Activated CD8-positive, alpha-beta memory T cell treated with anti-CD3 and anti-CD28 coated beads for 24 hours (primary cell): ENCODE measurements around the gene SCG3.
A peak's percentile ranks its signal among the peaks of the same experiment; 100 is the strongest.

Experiments used
- DNase-seq: peaks from one replicate; pipeline ENCODE4 v3.0.0-alpha.2; 2020

Gene SCG3

DNA sequence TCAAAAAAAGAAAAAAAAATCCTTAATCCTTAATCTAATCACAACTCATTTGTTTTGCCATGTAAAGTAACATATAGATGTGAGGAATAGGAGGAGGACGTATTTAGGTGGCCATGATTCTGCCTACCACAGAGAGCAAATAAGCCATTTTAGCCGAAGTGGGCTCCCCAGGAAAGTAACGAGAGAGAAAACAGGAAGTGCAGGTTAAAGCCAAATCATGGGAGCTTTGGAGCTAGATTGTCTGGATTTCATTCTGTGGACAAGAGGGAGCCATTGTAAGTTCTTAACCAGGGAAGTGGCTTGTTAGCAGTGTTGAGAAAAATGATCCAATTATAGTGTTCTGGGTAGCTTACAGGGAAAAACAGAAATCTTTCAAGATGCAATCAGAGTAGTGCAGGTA lies 79.5 kb downstream of the SCG3 start:
- DNase-seq: no peak

DNA sequence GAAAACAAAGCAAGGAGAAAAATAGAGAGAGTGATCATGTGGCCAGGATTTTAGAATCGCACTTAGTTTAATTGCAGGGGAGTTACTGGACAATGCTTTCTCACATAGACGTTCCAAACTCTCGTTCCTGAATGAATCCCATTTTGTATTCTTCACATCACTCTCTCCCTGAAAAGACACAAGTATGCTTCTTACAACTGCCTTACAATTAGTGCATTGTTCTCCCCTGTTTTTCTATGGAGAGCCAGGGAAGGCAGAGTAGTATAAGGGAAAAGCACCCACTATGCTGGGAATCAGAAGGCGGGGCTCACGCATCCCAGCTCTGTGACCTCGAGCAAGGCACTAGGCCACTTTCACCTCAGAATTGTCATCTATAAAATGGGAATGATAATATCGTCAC lies 84.4 kb downstream of the SCG3 start:
- DNase-seq: no peak

DNA sequence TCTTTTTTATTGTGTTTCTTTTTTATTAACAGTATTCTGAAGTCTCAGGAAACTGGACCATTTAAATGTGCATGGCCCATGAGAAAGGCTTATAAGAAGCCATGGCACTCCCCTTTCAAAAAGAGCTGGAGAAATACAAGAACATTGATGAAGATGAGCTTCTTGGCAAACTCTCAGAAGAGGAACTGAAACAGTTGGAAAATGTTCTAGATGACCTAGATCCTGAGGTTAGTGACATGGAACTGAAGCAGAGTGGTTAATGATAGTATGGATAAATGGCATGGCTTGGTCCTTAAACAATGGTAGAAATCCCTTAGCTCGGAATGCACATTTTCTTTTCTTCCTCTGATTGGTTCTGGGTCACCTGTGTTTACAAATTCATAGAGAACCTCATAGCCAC lies 85.0 kb downstream of the SCG3 start:
- DNase-seq: no peak

DNA sequence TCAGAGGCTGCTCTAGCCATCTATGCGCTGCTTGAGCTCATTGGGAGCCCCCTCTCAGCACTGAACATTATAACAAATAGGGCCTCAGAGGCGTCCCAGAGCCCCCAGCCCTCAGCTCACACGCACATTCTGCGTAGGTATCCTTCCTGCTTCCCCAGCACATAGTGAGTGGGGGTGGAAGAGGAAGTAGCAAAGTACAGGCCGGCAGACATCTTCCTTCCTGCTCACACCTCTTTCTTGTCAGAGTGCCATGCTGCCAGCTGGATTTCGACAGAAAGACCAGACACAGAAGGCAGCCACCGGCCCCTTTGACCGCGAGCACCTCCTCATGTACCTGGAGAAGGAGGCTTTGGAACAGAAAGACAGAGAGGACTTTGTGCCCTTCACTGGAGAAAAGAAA lies 86.7 kb downstream of the SCG3 start:
- peak; percentile 68 for DNase-seq
